GM19463 (cell line): ENCODE results near the gene ALDH3B1.

Experiments
- ATAC-seq: cut with Tn5 transposase; IDR thresholded peaks from one replicate; pipeline ENCODE4 v1.9.1; 2021; ENCODE audit warnings: mild to moderate bottlenecking, moderate library complexity; ENCODE audit not compliant: unreplicated experiment

The ALDH3B1 gene

DNA sequence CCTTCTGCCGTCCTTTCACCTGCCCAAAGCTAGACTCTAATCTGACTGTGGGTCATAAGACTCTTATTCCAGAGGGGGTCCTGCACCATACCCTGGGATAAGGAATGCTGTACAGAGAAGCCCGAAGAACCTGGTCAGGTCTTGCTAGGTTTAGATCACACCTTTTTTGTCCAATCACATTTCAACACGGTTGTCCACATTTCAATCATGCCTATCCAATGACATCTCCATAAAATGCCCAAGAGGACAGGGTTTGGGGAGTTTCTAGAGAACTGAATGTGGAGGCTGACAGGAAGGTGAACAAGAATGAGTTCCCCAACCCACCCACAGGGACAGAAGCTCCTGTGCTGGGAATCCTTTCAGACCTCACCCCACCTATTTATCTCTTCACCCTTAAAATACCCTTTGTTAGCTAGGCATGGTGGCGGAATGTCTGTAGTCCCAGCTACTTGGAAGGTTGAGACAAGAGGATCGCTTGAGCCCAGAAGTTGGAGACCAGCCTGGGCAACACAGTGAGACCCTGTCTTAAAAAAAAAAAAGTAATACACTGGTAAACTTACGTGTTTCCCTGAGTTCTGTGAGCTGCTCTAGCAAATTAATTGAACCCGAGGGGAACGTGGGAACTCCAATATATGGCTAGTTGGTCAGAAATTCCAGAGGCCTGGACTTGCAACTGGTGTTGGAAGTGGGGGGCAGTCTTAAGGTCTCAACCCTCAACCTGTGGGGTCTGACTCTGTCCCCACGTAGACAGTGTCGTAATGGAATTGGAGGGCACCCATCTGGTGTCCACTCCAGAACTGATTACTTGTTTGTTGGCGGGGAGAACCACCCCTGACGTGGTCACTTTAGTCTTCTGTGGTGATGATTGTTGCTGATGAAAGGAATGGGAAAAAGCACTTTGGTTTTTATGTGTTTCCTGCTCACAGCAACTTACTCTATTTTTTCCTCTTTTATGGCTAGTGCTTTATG is 46.5 kb downstream of the ALDH3B1 start:
- no peak for ATAC-seq

- ATAC-seq, result no peak
Observed at GRCh38 chr11:68057807-68058206, 47.7 kb downstream of the ALDH3B1 start.

GRCh38 chr11:68061508-68061907 is 51.4 kb downstream of the ALDH3B1 start:
- no peak for ATAC-seq

DNA sequence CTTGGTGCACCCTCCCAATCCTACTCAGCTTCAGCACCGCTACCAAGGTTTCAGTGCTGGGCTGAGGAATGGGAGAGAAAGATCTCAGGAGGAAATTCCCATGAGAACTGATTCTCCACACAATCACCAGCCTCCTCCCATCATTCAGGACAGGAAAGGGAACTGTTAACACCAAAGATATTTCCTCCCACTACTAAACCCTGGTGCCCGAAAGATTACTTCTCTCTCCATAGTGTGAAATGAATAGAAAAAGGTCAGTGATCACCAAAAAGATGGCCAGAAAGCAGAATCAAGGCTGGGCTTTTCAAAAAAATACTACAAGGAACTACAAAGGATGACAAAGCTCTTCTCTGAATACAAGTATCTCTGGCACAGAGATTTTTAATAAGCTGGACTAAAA is 54.8 kb downstream of the ALDH3B1 start:
- no peak for ATAC-seq

GRCh38 chr11:68065841-68066240 is 55.7 kb downstream of the ALDH3B1 start:
- no peak for ATAC-seq

DNA sequence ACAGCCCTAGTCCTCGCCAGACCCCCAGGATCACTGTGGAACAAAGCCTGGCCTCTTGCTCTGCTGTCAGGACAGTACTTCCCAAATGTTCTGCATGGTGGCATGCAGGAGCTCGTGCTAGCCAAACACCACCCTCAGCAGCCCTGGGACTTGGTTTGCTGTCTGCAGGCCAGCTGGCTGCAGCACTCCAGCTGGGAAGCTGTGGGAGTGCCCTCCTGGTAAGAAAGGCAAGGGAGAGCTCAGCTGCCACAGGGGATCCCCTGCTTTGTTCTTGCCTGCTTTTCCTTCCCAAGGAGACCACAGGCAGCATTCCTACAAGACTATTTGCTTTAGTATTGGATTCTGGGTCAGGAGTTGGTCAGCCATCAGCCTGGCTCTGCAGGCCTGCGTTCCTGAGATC is 56.6 kb downstream of the ALDH3B1 start:
- ATAC-seq, result no peak

DNA sequence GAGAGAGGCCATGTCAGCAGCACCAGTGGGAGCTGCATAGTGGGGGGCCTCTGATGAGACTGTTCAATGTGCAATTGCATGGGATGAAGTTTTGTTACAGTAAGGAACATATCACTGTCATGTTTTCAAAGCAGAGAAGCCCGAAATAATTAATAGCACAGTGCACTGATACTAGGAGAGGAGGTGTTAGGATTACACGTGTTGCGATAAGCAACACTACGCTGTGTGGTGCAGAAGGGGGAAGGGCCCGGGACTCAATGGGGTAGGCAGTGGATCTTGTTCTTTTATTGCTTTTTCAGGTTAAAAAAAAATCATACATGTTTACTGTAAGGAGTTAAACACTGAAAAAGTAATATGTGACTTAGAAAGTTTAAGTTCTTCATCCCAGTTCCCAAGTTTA is 57.9 kb downstream of the ALDH3B1 start:
- ATAC-seq, result no peak

GRCh38 chr11:68071281-68072048 is 61.3 kb downstream of the ALDH3B1 start:
- no peak for ATAC-seq

DNA sequence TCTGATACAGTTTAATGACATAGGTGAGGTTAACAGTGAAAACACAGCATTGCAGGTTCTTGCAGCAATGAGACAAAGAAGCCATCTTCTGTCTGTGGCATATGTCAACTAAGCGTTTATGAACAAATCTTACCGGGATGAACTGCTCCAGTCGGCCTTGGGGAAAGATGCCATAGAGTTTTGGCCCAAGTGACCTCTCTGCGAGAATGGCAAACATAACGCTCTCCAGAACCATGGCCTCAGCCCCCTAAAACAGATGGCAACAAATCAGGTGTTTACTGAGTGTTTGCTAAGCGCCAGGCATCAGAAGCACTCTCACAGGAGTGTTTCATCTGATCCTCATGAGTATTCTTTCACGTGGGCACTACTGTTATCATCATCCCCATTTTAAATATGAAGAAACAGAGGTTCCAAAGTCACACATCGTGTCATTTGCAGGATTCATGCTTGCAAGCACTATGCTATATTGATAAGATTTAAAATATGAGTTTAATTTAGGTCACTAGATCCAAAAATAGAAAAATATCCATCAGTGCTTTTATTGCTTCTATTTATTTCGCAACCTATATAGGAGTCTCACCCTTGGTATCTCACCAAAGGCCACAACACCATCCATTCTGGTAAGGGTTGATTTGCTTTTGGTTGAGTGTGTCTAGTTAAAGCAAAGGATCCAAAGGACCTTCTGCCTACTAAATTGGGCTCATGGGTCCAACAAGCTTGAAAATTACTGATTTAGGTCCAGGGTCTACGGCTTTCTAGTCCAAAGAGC is 64.6 kb downstream of the ALDH3B1 start:
- ATAC-seq, result no peak

GRCh38 chr11:68076371-68077042 is 66.4 kb downstream of the ALDH3B1 start:
- no peak for ATAC-seq

- ATAC-seq, result peak; percentile 53
Observed at GRCh38 chr11:68077617-68078582, 67.8 kb downstream of the ALDH3B1 start.
